ENCODE measurements around the gene TESK2. TPM values are rescaled to one million over a fixed set of nuclear protein-coding genes. Genes with fewer than 3 reads are reported as not detected.

The TESK2 gene
- polyA plus RNA-seq, 3 donors: 3.9 to 13.1 (median 4.1) TPM

DNA sequence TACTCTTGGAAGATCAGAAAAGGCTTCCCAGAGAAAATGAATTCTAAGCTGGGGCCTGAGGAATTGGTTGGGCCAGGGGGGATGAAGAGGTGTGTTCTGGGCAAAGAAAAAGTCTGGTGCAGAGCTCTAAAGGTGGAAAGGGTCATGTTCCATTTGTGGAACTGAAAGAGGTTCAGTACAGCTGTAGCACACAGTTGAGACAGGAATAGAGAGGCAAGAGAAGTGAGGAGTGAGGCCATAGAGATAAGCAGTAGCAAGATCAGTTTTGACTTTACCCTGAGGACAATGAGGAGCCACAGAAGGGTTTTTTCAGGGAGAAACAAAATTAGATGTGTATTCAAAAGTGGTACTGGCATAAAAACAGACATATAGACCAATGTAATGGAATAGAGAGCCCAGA lies 120.4 kb downstream of the TESK2 start:
- Histone ChIP-seq H3K9me3 (replicated peaks in 1 of 2; ENCODE audit: control insufficient read depth in 1 of 2, insufficient read depth in 1 of 2, low read length in 2 of 2) (no peaks in the 10 kb centered on the region), H3K9ac (ENCODE audit: insufficient read depth, low read length, poor library complexity, severe bottlenecking) (no peak overlapping the region), H3K4me1 (ENCODE audit: control insufficient read depth in 1 of 2, insufficient read depth in 2 of 2, low read length in 2 of 2) (peaks cover 6 to 14% of the 10 kb centered on the region in 2 donors), H3K4me3 (replicated peaks in 1 of 3; ENCODE audit: low read depth in 2 of 3, low read length in 3 of 3) (no peak overlapping the region), H3K27me3 (ENCODE audit: control insufficient read depth in 2 of 2, insufficient read depth in 2 of 2, low read length in 2 of 2) (no peaks in the 10 kb centered on the region), H3K79me2 (ENCODE audit: insufficient read depth, low read length) (no peaks in the 10 kb centered on the region), H3K27ac (ENCODE audit: low read depth in 1 of 2, low read length in 2 of 2) (no peak overlapping the region), H3K36me3 (replicated peaks in 1 of 2; ENCODE audit: control insufficient read depth in 1 of 2, insufficient read depth in 2 of 2, low read length in 2 of 2) (no peaks in the 10 kb centered on the region), H3K4me2 (replicated peaks; ENCODE audit: extremely low read depth, low read length, poor library complexity, severe bottlenecking) (no peak overlapping the region), H2AFZ (ENCODE audit: insufficient read depth, low read depth, low read length, poor library complexity, severe bottlenecking) (no peak overlapping the region), H4K20me1 (ENCODE audit: insufficient read depth, low read length) (no peaks in the 10 kb centered on the region)
- no peak for TF ChIP-seq CTCF (IDR thresholded peaks at IDR 0.05)
- Mint-ChIP-seq H3K4me1 (peaks cover 20% of the 10 kb centered on the region), H3K27ac (peak overlapping the region in 2 of 7 donors; percentile 10 to 31), H3K36me3 (peaks cover 0 to 3% of the 10 kb centered on the region in 2 donors), H3K4me3 (no peak overlapping the region), H3K27me3 (ENCODE audit: low read depth in 3 of 3) (peaks cover 0 to 2% (median 1%) of the 10 kb centered on the region in 3 donors), H3K9me3 (peaks cover 0 to 2% (median 0%) of the 10 kb centered on the region in 7 donors)
- DNase-seq: no peak
- intact Hi-C loops (cut with micrococcal nuclease): no loop called here

DNA sequence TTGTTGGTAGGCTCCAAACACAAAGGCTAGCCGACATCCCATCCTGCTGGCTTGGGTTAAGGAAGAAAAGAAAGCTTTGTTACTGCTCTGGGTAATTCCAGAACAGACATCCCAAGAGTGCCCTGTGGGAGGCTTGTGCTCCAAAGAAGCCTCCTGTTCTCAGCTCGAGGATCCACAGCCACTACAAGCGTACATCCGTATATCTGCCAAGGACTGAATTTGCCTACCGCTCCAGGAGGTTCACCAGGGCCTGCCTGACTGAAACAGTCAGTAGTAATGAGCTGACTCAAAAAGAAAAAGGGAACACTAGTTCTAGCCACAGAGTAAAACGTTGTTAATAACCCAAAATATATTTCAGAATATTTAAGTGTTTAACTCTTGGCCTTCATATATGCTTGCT lies 125.9 kb downstream of the TESK2 start:
- Mint-ChIP-seq H3K4me1 (peaks cover 10% of the 10 kb centered on the region), H3K27ac (peak overlapping the region in 1 of 7 donors; percentile 20), H3K9me3 (no peaks in the 10 kb centered on the region), H3K27me3 (ENCODE audit: low read depth in 3 of 3) (peaks cover 0 to 2% (median 1%) of the 10 kb centered on the region in 3 donors), H3K4me3 (no peak overlapping the region), H3K36me3 (peaks cover 0 to 3% of the 10 kb centered on the region in 2 donors)
- Histone ChIP-seq H2AFZ (ENCODE audit: insufficient read depth, low read depth, low read length, poor library complexity, severe bottlenecking) (no peak overlapping the region), H3K36me3 (replicated peaks in 1 of 2; ENCODE audit: control insufficient read depth in 1 of 2, insufficient read depth in 2 of 2, low read length in 2 of 2) (no peaks in the 10 kb centered on the region), H3K4me1 (ENCODE audit: control insufficient read depth in 1 of 2, insufficient read depth in 2 of 2, low read length in 2 of 2) (peaks cover 3 to 6% of the 10 kb centered on the region in 2 donors), H3K79me2 (ENCODE audit: insufficient read depth, low read length) (no peaks in the 10 kb centered on the region), H3K4me3 (replicated peaks in 1 of 3; ENCODE audit: low read depth in 2 of 3, low read length in 3 of 3) (no peak overlapping the region), H3K9me3 (replicated peaks in 1 of 2; ENCODE audit: control insufficient read depth in 1 of 2, insufficient read depth in 1 of 2, low read length in 2 of 2) (no peaks in the 10 kb centered on the region), H4K20me1 (ENCODE audit: insufficient read depth, low read length) (no peaks in the 10 kb centered on the region), H3K27me3 (ENCODE audit: control insufficient read depth in 2 of 2, insufficient read depth in 2 of 2, low read length in 2 of 2) (no peaks in the 10 kb centered on the region), H3K4me2 (replicated peaks; ENCODE audit: extremely low read depth, low read length, poor library complexity, severe bottlenecking) (no peak overlapping the region), H3K27ac (ENCODE audit: low read depth in 1 of 2, low read length in 2 of 2) (no peak overlapping the region), H3K9ac (ENCODE audit: insufficient read depth, low read length, poor library complexity, severe bottlenecking) (no peak overlapping the region)
- no peak for DNase-seq
- WGBS (ENCODE audit: insufficient coverage): 89% methylated on average over 3 of the region's 6 CpGs
- intact Hi-C loops (cut with micrococcal nuclease): no loop called here
- no peak for TF ChIP-seq CTCF (IDR thresholded peaks at IDR 0.05)

All from CD14-positive monocyte (primary cell).